Neural cell (in vitro differentiated cells): ENCODE results near the gene KDM1A.

Source experiments
- CTCF ChIP-seq: fragments of 450-650 bp; IDR thresholded peaks from 2 replicates; pipeline ENCODE4 v1.5.1; 2014; ENCODE audit warnings: antibody characterized with exemption, mild to moderate bottlenecking, moderate library complexity; ENCODE audit not compliant: poor library complexity, severe bottlenecking
- EP300 ChIP-seq: fragments of 450-650 bp; conservative IDR thresholded peaks from 2 replicates; pipeline ENCODE4 v1.6.1; 2014; ENCODE audit warnings: antibody characterized with exemption, mild to moderate bottlenecking, moderate library complexity; ENCODE audit not compliant: poor library complexity, severe bottlenecking
- MXI1 ChIP-seq: fragments of 450-650 bp; conservative IDR thresholded peaks from 2 replicates; pipeline ENCODE4 v1.6.1; 2014; ENCODE audit warnings: antibody characterized with exemption, mild to moderate bottlenecking; ENCODE audit not compliant: poor library complexity, severe bottlenecking
- RAD21 ChIP-seq: fragments of 450-650 bp; conservative IDR thresholded peaks from 2 replicates; pipeline ENCODE4 v1.6.1; 2014; ENCODE audit warnings: antibody characterized with exemption, mild to moderate bottlenecking, moderate library complexity
- SMC3 ChIP-seq: fragments of 450-650 bp; conservative IDR thresholded peaks from 2 replicates; pipeline ENCODE4 v1.6.1; 2014; ENCODE audit warnings: antibody characterized with exemption, mild to moderate bottlenecking, moderate library complexity; ENCODE audit not compliant: poor library complexity

- TF ChIP-seq RAD21 (no peak), MXI1 (no peak), SMC3 (no peak), CTCF (no peak), EP300 (no peak)
Observed at GRCh38 chr1:23090056-23090455, 70.8 kb downstream of the KDM1A start.
